Hematopoietic multipotent progenitor cell treated with erythropoietin and hydrocortisone succinate and interleukin-3 and kit ligand, for 8 days (in vitro differentiated cells): ENCODE data around the gene COL4A1.

ENCODE experiments used
- DNase-seq: peaks from one replicate; pipeline ENCODE4 v3.0.0-alpha.2; 2015

Gene COL4A1

GRCh38 chr13:110216006-110216397 is 91.0 kb downstream of the COL4A1 start:
- no peak for DNase-seq

- DNase-seq, result no peak
Observed at GRCh38 chr13:110215606-110216005, 91.4 kb downstream of the COL4A1 start.

GRCh38 chr13:110214637-110215036 is 92.3 kb downstream of the COL4A1 start:
- DNase-seq, result no peak

- no peak for DNase-seq
Observed at GRCh38 chr13:110213461-110214074, 93.4 kb downstream of the COL4A1 start.

GRCh38 chr13:110212529-110212928 is 94.4 kb downstream of the COL4A1 start:
- no peak for DNase-seq

GRCh38 chr13:110211735-110212134 is 95.2 kb downstream of the COL4A1 start:
- no peak for DNase-seq

- DNase-seq, result no peak
Observed at GRCh38 chr13:110211046-110211445, 95.9 kb downstream of the COL4A1 start.

GRCh38 chr13:110210604-110210985 is 96.4 kb downstream of the COL4A1 start:
- no peak for DNase-seq

- no peak for DNase-seq
Observed at GRCh38 chr13:110209950-110210603, 96.9 kb downstream of the COL4A1 start.

- DNase-seq, result no peak
Observed at GRCh38 chr13:110208116-110208515, 98.8 kb downstream of the COL4A1 start.

- no peak for DNase-seq
Observed at GRCh38 chr13:110206996-110207395, 100.0 kb downstream of the COL4A1 start.

GRCh38 chr13:110206185-110206584 is 100.8 kb downstream of the COL4A1 start:
- no peak for DNase-seq

GRCh38 chr13:110201114-110201513 is 105.8 kb downstream of the COL4A1 start:
- no peak for DNase-seq

GRCh38 chr13:110200276-110200870 is 106.6 kb downstream of the COL4A1 start:
- no peak for DNase-seq

- no peak for DNase-seq
Observed at GRCh38 chr13:110199046-110199831, 107.7 kb downstream of the COL4A1 start.

GRCh38 chr13:110197471-110197870 is 109.5 kb downstream of the COL4A1 start:
- no peak for DNase-seq

GRCh38 chr13:110197026-110197425 is 109.9 kb downstream of the COL4A1 start:
- DNase-seq, result no peak

GRCh38 chr13:110195547-110196485 is 111.1 kb downstream of the COL4A1 start:
- no peak for DNase-seq

- no peak for DNase-seq
Observed at GRCh38 chr13:110194451-110194850, 112.5 kb downstream of the COL4A1 start.

- no peak for DNase-seq
Observed at GRCh38 chr13:110193491-110193890, 113.5 kb downstream of the COL4A1 start.

GRCh38 chr13:110192472-110192871 is 114.5 kb downstream of the COL4A1 start:
- DNase-seq, result no peak

GRCh38 chr13:110187641-110188161 is 119.3 kb downstream of the COL4A1 start:
- no peak for DNase-seq
